MM.1S (cell line): ENCODE results near the gene SUPT3H.
A peak's percentile ranks its signal among the peaks of the same experiment; 100 is the strongest.

Experiments
- DNase-seq: peaks from one replicate; pipeline ENCODE4 v3.0.0-alpha.2; 2015
- H2AFZ ChIP-seq: fragments of 300-600 bp; sonication (generic); 2 replicates; pipeline ENCODE4 v1.6.0; 2016; ENCODE audit warnings: antibody characterized with exemption, low read length
- H3F3A ChIP-seq: fragments of 300-600 bp; sonication (generic); 2 replicates; pipeline ENCODE4 v1.6.1; 2016; ENCODE audit warnings: mild to moderate bottlenecking, antibody characterized with exemption, low read length, moderate library complexity, mixed read lengths; ENCODE audit not compliant: insufficient read depth
- H3K27ac ChIP-seq: fragments of 300-600 bp; sonication (generic); 2 replicates; pipeline ENCODE4 v1.5.1; 2016; ENCODE audit warnings: mild to moderate bottlenecking, low read length
- H3K27me3 ChIP-seq: fragments of 300-600 bp; sonication (generic); replicated peaks from 2 replicates; pipeline ENCODE4 v1.6.0; 2016; ENCODE audit warnings: low read length; ENCODE audit not compliant: insufficient read depth
- H3K36me3 ChIP-seq: fragments of 300-600 bp; sonication (generic); replicated peaks from 2 replicates; pipeline ENCODE4 v1.6.1; 2016; ENCODE audit warnings: mild to moderate bottlenecking, low read length, mixed read lengths; ENCODE audit not compliant: insufficient read depth
- H3K4me1 ChIP-seq: fragments of 300-600 bp; sonication (generic); 2 replicates; pipeline ENCODE4 v1.6.1; 2016; ENCODE audit warnings: low read length, mixed read lengths
- H3K4me2 ChIP-seq: fragments of 300-600 bp; sonication (generic); 2 replicates; pipeline ENCODE4 v1.6.0; 2016; ENCODE audit warnings: low read depth, low read length
- H3K4me3 ChIP-seq: fragments of 300-600 bp; sonication (generic); 2 replicates; pipeline ENCODE4 v1.5.1; 2016; ENCODE audit warnings: low read length, mixed read lengths
- H3K79me2 ChIP-seq: fragments of 300-600 bp; sonication (generic); 2 replicates; pipeline ENCODE4 v1.6.1; 2016; ENCODE audit warnings: mixed run types, low read length, mixed read lengths
- H3K9ac ChIP-seq: fragments of 300-600 bp; sonication (generic); 2 replicates; pipeline ENCODE4 v1.6.1; 2016; ENCODE audit warnings: low read length, mixed read lengths
- H3K9me2 ChIP-seq: fragments of 300-600 bp; sonication (generic); replicated peaks from 2 replicates; pipeline ENCODE4 v1.6.1; 2016; ENCODE audit warnings: mild to moderate bottlenecking, low read length, mixed read lengths; ENCODE audit not compliant: insufficient read depth
- H3K9me3 ChIP-seq: fragments of 300-600 bp; sonication (generic); replicated peaks from 2 replicates; pipeline ENCODE4 v1.6.1; 2016; ENCODE audit warnings: mild to moderate bottlenecking, low read length, mixed read lengths; ENCODE audit not compliant: insufficient read depth
- H4K20me1 ChIP-seq: fragments of 300-600 bp; sonication (generic); 2 replicates; pipeline ENCODE4 v1.6.1; 2016; ENCODE audit warnings: mild to moderate bottlenecking, low read length, moderate library complexity, mixed read lengths; ENCODE audit not compliant: insufficient read depth
- CTCF ChIP-seq: fragments of 300-600 bp; sonication (generic); IDR thresholded peaks from 2 replicates; pipeline ENCODE4 v1.5.1; 2016; ENCODE audit warnings: antibody characterized with exemption, low read length, mixed read lengths
- EZH2 ChIP-seq: fragments of 300-600 bp; sonication (generic); optimal IDR thresholded peaks from 2 replicates; pipeline ENCODE3; 2017; ENCODE audit warnings: low read depth, mild to moderate bottlenecking, antibody characterized with exemption, low read length, mixed read lengths
- EZH2phosphoT487 ChIP-seq: fragments of 300-600 bp; sonication (generic); IDR thresholded peaks from 2 replicates; pipeline ENCODE4 v1.6.1; 2018; ENCODE audit warnings: antibody characterized with exemption, low read length

The SUPT3H gene

GRCh38 chr6:45003387-45003786, 374.3 kb downstream of the SUPT3H start:
- H3K4me3 ChIP-seq = no peak overlapping the region
- H4K20me1 ChIP-seq = no peaks in the 10 kb centered on the region
- peaks cover 19% of the 10 kb centered on the region for H3F3A ChIP-seq
- no peak overlapping the region for H3K27ac ChIP-seq
- H3K36me3 ChIP-seq = no peaks in the 10 kb centered on the region
- H3K27me3 ChIP-seq = no peaks in the 10 kb centered on the region
- DNase-seq = no peak
- no peak for TF ChIP-seq CTCF
- TF ChIP-seq EZH2 = no peak
- no peak for TF ChIP-seq EZH2phosphoT487
- H3K79me2 ChIP-seq = no peaks in the 10 kb centered on the region
- no peak overlapping the region for H3K9ac ChIP-seq
- H3K4me2 ChIP-seq = no peak overlapping the region
- 0 out of 2 replicates have a peak, but pooled peaks cover 3% of the 10 kb centered on the region for H3K9me3 ChIP-seq
- no peaks in the 10 kb centered on the region; the same call in 1 of the 2 replicates for H3K9me2 ChIP-seq
- H2AFZ ChIP-seq = no peak overlapping the region
- peaks cover 33% of the 10 kb centered on the region for H3K4me1 ChIP-seq

- no peaks in the 10 kb centered on the region; the same call in 1 of the 2 replicates for H3K9me2 ChIP-seq
- 0 out of 2 replicates have a peak, but pooled peaks cover 3% of the 10 kb centered on the region for H3K9me3 ChIP-seq
- no peak for TF ChIP-seq EZH2phosphoT487
- TF ChIP-seq EZH2 = no peak
- no peak for TF ChIP-seq CTCF
- peak; percentile 31 for DNase-seq
- peaks cover 19% of the 10 kb centered on the region for H3F3A ChIP-seq
- peak overlapping the region; percentile 84; the same call in 1 of the 2 replicates for H3K27ac ChIP-seq
- H3K4me3 ChIP-seq = no peak overlapping the region
- H3K27me3 ChIP-seq = no peaks in the 10 kb centered on the region
- H3K36me3 ChIP-seq = no peaks in the 10 kb centered on the region
- no peak overlapping the region for H3K9ac ChIP-seq
- H3K4me1 ChIP-seq = peaks cover 33% of the 10 kb centered on the region
- H3K79me2 ChIP-seq = no peaks in the 10 kb centered on the region
- no peaks in the 10 kb centered on the region for H4K20me1 ChIP-seq
- H3K4me2 ChIP-seq = peak overlapping the region; percentile 59
- H2AFZ ChIP-seq = no peak overlapping the region
These were observed 375.2 kb downstream of the SUPT3H start for GRCh38 chr6:45002390-45003105.

GRCh38 chr6:45001663-45002062, 376.1 kb downstream of the SUPT3H start:
- H3F3A ChIP-seq = peaks cover 19% of the 10 kb centered on the region
- peak overlapping the region; percentile 29; the same call in 1 of the 2 replicates for H3K9ac ChIP-seq
- H3K9me3 ChIP-seq = 0 out of 2 replicates have a peak, but pooled peaks cover 3% of the 10 kb centered on the region
- no peaks in the 10 kb centered on the region for H3K27me3 ChIP-seq
- TF ChIP-seq CTCF (no peak), EZH2phosphoT487 (no peak), EZH2 (no peak)
- H3K27ac ChIP-seq = peak overlapping the region; percentile 84
- H3K9me2 ChIP-seq = no peaks in the 10 kb centered on the region; the same call in 1 of the 2 replicates
- H4K20me1 ChIP-seq = no peaks in the 10 kb centered on the region
- DNase-seq = peak; percentile 85
- no peak overlapping the region for H2AFZ ChIP-seq
- no peaks in the 10 kb centered on the region for H3K36me3 ChIP-seq
- peak overlapping the region; percentile 59 for H3K4me2 ChIP-seq
- H3K4me3 ChIP-seq = no peak overlapping the region; the same call in 1 of the 2 replicates
- H3K79me2 ChIP-seq = no peaks in the 10 kb centered on the region
- H3K4me1 ChIP-seq = peaks cover 33% of the 10 kb centered on the region
